ENCODE results near the gene TPBGL. TPM values are rescaled to one million over a fixed set of nuclear protein-coding genes. Genes with fewer than 3 reads are reported as not detected.

The TPBGL gene
- total RNA-seq, 2 experiments from 2014 or later = 0.07 to 0.15 TPM

- no peak overlapping the region for H3K4me3 Mint-ChIP-seq
- DNase-seq = no peak
- H3K36me3 Mint-ChIP-seq = no peaks in the 10 kb centered on the region
- no peaks in the 10 kb centered on the region for H3K9me3 Mint-ChIP-seq (ENCODE audit: low read depth)
- no peak for ATAC-seq
- H3K4me1 Mint-ChIP-seq = no peaks in the 10 kb centered on the region
- CTCF ChIA-PET = interaction anchor here (0.6 to 1.6 kb wide), 6 partner anchors 10 to 90 kb away, joined by 3 to 6 read pairs (median 3); partner anchors contain the start of gene TPBGL
- peaks cover 14% of the 10 kb centered on the region for H3K27me3 Mint-ChIP-seq
- H3K27ac Mint-ChIP-seq = no peak overlapping the region
These were observed 16.5 kb upstream of the TPBGL start for GRCh38 chr11:75223954-75224643.

GRCh38 chr11:75225794-75226193 lies 14.8 kb upstream of the TPBGL start:
- H3K9me3 Mint-ChIP-seq (ENCODE audit: low read depth) = no peaks in the 10 kb centered on the region
- DNase-seq (no peak), ATAC-seq (no peak)
- no peak overlapping the region for H3K4me3 Mint-ChIP-seq
- no peaks in the 10 kb centered on the region for H3K36me3 Mint-ChIP-seq
- H3K27me3 Mint-ChIP-seq = peaks cover 5% of the 10 kb centered on the region
- no peaks in the 10 kb centered on the region for H3K4me1 Mint-ChIP-seq
- H3K27ac Mint-ChIP-seq = no peak overlapping the region
- CTCF ChIA-PET = interaction anchor here (0.8 to 1.3 kb wide), 4 partner anchors 15 to 80 kb away, joined by 3 to 4 read pairs (median 3); partner anchors contain the start of gene TPBGL

- Mint-ChIP-seq H3K27me3 (peaks cover 10% of the 10 kb centered on the region), H3K4me1 (no peaks in the 10 kb centered on the region), H3K27ac (no peak overlapping the region), H3K9me3 (ENCODE audit: low read depth) (no peaks in the 10 kb centered on the region), H3K4me3 (no peak overlapping the region), H3K36me3 (no peaks in the 10 kb centered on the region)
- CTCF ChIA-PET = interaction anchor here (4.5 kb wide), 1 partner anchor 12 kb away, joined by 18 read pairs; the partner anchor contains the start of gene TPBGL
- ATAC-seq = no peak
- no peak for DNase-seq
These were observed 11.1 kb upstream of the TPBGL start for GRCh38 chr11:75229466-75229865.

- Mint-ChIP-seq H3K9me3 (ENCODE audit: low read depth) (no peaks in the 10 kb centered on the region), H3K27me3 (peaks cover 9% of the 10 kb centered on the region), H3K36me3 (no peaks in the 10 kb centered on the region), H3K4me1 (no peaks in the 10 kb centered on the region), H3K4me3 (no peak overlapping the region), H3K27ac (no peak overlapping the region)
- CTCF ChIA-PET = interaction anchor here (1.1 to 4.5 kb wide), 3 partner anchors 11 to 26 kb away, joined by 3 to 18 read pairs (median 6); partner anchors contain the start of gene TPBGL
- ATAC-seq = no peak
- DNase-seq = no peak
These were observed 10.0 kb upstream of the TPBGL start for GRCh38 chr11:75230621-75231020.

GRCh38 chr11:75233754-75234172 lies 6.8 kb upstream of the TPBGL start:
- no peaks in the 10 kb centered on the region for H3K36me3 Mint-ChIP-seq

GRCh38 chr11:75236062-75236461 lies 4.5 kb upstream of the TPBGL start:
- no peaks in the 10 kb centered on the region for H3K9me3 Mint-ChIP-seq (ENCODE audit: low read depth)

More at GRCh38 chr11:75233754-75234172, 6.8 kb upstream of the TPBGL start:
- H3K4me1 Mint-ChIP-seq = no peaks in the 10 kb centered on the region
- CTCF ChIA-PET = interaction anchor here (1.3 to 4.5 kb wide), 3 partner anchors 8 to 94 kb away, joined by 4 to 18 read pairs (median 9); partner anchors contain the start of gene TPBGL
- no peak overlapping the region for H3K4me3 Mint-ChIP-seq
- DNase-seq = peak; percentile 55
- no peak for ATAC-seq
- peaks cover 32% of the 10 kb centered on the region for H3K27me3 Mint-ChIP-seq
- no peak overlapping the region for H3K27ac Mint-ChIP-seq
- H3K9me3 Mint-ChIP-seq (ENCODE audit: low read depth) = no peaks in the 10 kb centered on the region

GRCh38 chr11:75237050-75237449 lies 3.5 kb upstream of the TPBGL start:
- peak; percentile 14 for DNase-seq
- Mint-ChIP-seq H3K4me3 (no peak overlapping the region), H3K36me3 (no peaks in the 10 kb centered on the region), H3K27me3 (peaks cover 45% of the 10 kb centered on the region), H3K4me1 (peaks cover 3% of the 10 kb centered on the region), H3K9me3 (ENCODE audit: low read depth) (no peaks in the 10 kb centered on the region), H3K27ac (no peak overlapping the region)
- CTCF ChIA-PET = interaction anchor here (3.4 to 17.1 kb wide), 2 partner anchors 11 to 95 kb away, joined by 20 to 572 read pairs; no protein-coding TSS in a partner anchor
- ATAC-seq = no peak

More at GRCh38 chr11:75236062-75236461, 4.5 kb upstream of the TPBGL start:
- DNase-seq (peak; percentile 12), ATAC-seq (no peak)
- Mint-ChIP-seq H3K27me3 (peaks cover 48% of the 10 kb centered on the region), H3K4me3 (no peak overlapping the region), H3K4me1 (peaks cover 3% of the 10 kb centered on the region), H3K36me3 (no peaks in the 10 kb centered on the region), H3K27ac (no peak overlapping the region)
- CTCF ChIA-PET = interaction anchor here (2.1 to 17.1 kb wide), 2 partner anchors 94 to 96 kb away, joined by 9 to 572 read pairs; no protein-coding TSS in a partner anchor

- H3K36me3 Mint-ChIP-seq = no peaks in the 10 kb centered on the region
- peaks cover 9% of the 10 kb centered on the region for H3K4me1 Mint-ChIP-seq
- no peak overlapping the region for H3K4me3 Mint-ChIP-seq
- CTCF ChIA-PET = interaction anchor here (0.9 to 17.1 kb wide), 7 partner anchors 10 to 97 kb away, joined by 3 to 572 read pairs (median 7); no protein-coding TSS in a partner anchor
- ATAC-seq (no peak), DNase-seq (peak; percentile 32)
- no peak overlapping the region for H3K27ac Mint-ChIP-seq
- H3K9me3 Mint-ChIP-seq (ENCODE audit: low read depth) = no peaks in the 10 kb centered on the region
- peaks cover 61% of the 10 kb centered on the region for H3K27me3 Mint-ChIP-seq
These were observed 1.8 kb upstream of the TPBGL start for GRCh38 chr11:75238595-75239440.

GRCh38 chr11:75239531-75240290 lies 863 bp upstream of the TPBGL start:
- CTCF ChIA-PET = interaction anchor here (1.1 to 17.1 kb wide), 9 partner anchors 9 to 238 kb away, joined by 3 to 572 read pairs (median 7); no protein-coding TSS in a partner anchor
- no peak overlapping the region for H3K27ac Mint-ChIP-seq
- H3K4me3 Mint-ChIP-seq = peak overlapping the region; percentile 55
- H3K9me3 Mint-ChIP-seq (ENCODE audit: low read depth) = no peaks in the 10 kb centered on the region
- ATAC-seq = no peak
- H3K27me3 Mint-ChIP-seq = peaks cover 69% of the 10 kb centered on the region
- H3K4me1 Mint-ChIP-seq = peaks cover 9% of the 10 kb centered on the region
- peak; percentile 39 for DNase-seq
- H3K36me3 Mint-ChIP-seq = no peaks in the 10 kb centered on the region

GRCh38 chr11:75241036-75241905 lies 697 bp downstream of the TPBGL start:
- Mint-ChIP-seq H3K36me3 (no peaks in the 10 kb centered on the region), H3K4me3 (peak overlapping the region; percentile 63), H3K27me3 (peaks cover 71% of the 10 kb centered on the region), H3K9me3 (ENCODE audit: low read depth) (no peaks in the 10 kb centered on the region), H3K27ac (no peak overlapping the region), H3K4me1 (peaks cover 9% of the 10 kb centered on the region)
- CTCF ChIA-PET = interaction anchor here (0.8 to 17.1 kb wide), 41 partner anchors 10 to 539 kb away, joined by 3 to 572 read pairs (median 5); partner anchors contain the start of gene SLCO2B1
- peak; percentile 97 for ATAC-seq
- DNase-seq = peak; percentile 88

- ATAC-seq (peak; percentile 45), DNase-seq (peak; percentile 38)
- no peaks in the 10 kb centered on the region for H3K36me3 Mint-ChIP-seq
- H3K4me1 Mint-ChIP-seq = peaks cover 9% of the 10 kb centered on the region
- no peaks in the 10 kb centered on the region for H3K9me3 Mint-ChIP-seq (ENCODE audit: low read depth)
- no peak overlapping the region for H3K27ac Mint-ChIP-seq
- H3K4me3 Mint-ChIP-seq = peak overlapping the region; percentile 63
- CTCF ChIA-PET = interaction anchor here (0.8 to 17.1 kb wide), 33 partner anchors 9 to 376 kb away, joined by 3 to 572 read pairs (median 5); partner anchors contain the start of gene SLCO2B1
- peaks cover 67% of the 10 kb centered on the region for H3K27me3 Mint-ChIP-seq
These were observed 1.5 kb downstream of the TPBGL start for GRCh38 chr11:75241906-75242644.
